HEK293 (cell line): ENCODE results near the gene KCNIP4.

Experiments
- CTCF ChIA-PET: fragments of 350-600 bp; formaldehyde crosslinking; extraction: SDS; loops from one replicate; lab custom pipeline; 2021; ENCODE audit warnings: antibody characterized with exemption; lab: Yijun Ruan, JAX
- POLR2A ChIA-PET: fragments of 300-600 bp; formaldehyde crosslinking; extraction: SDS; loops from one replicate; lab custom pipeline; 2020; ENCODE audit warnings: antibody characterized with exemption, inconsistent platforms; lab: Yijun Ruan, JAX
- H3K27ac ChIP-seq: fragments of 200-500 bp; sonication (Bioruptor generic); 2 replicates; pipeline ENCODE4 v1.5.1; 2014; ENCODE audit warnings: low read depth, low read length, control low read depth, inconsistent platforms; ENCODE audit errors: extremely low read depth
- H3K36me3 ChIP-seq, 2 experiments: fragments of 200-500 bp in 1 of 2; sonication (Bioruptor generic) in 1 of 2; 1 replicate in 1 of 2; 2 replicates in 1 of 2; pipeline ENCODE4 v1.5.1; 2014 to 2017; ENCODE audit warnings: inconsistent platforms in 2 of 2, low read length in 2 of 2; ENCODE audit not compliant: control insufficient read depth in 2 of 2, insufficient read depth in 1 of 2
- H3K4me1 ChIP-seq: fragments of 200-500 bp; sonication (Bioruptor generic); 2 replicates; pipeline ENCODE4 v1.5.1; 2014; ENCODE audit warnings: mild to moderate bottlenecking, low read length, inconsistent platforms; ENCODE audit not compliant: control insufficient read depth, insufficient read depth
- H3K4me3 ChIP-seq: 2 replicates; pipeline ENCODE4 v1.5.1; 2011; ENCODE audit warnings: low read depth, mild to moderate bottlenecking, control low read depth, low read length, moderate library complexity
- H3K9me3 ChIP-seq: fragments of 200-500 bp; sonication (Bioruptor generic); 2 replicates; pipeline ENCODE4 v1.5.1; 2014; ENCODE audit warnings: low read depth, low read length, inconsistent platforms; ENCODE audit not compliant: control insufficient read depth, insufficient read depth
- GFI1B ChIP-seq: fragments of 450-650 bp; formaldehyde crosslinking; IDR thresholded peaks from 2 replicates; pipeline ENCODE4 v1.5.1; 2016; ENCODE audit warnings: missing biosample characterization, missing genetic modification characterization
- SETDB1 ChIP-seq: IDR thresholded peaks from one replicate; pipeline ENCODE4 v1.6.1; 2017; ENCODE audit warnings: mild to moderate bottlenecking, low read length, moderate library complexity, mixed read lengths; ENCODE audit not compliant: insufficient read length
- SP7 ChIP-seq: fragments of 450-650 bp; formaldehyde crosslinking; IDR thresholded peaks from 2 replicates; pipeline ENCODE4 v1.5.1; 2016; ENCODE audit warnings: missing biosample characterization, missing genetic modification characterization
- WT1 ChIP-seq: fragments of 450-650 bp; formaldehyde crosslinking; IDR thresholded peaks from 2 replicates; pipeline ENCODE4 v1.5.1; 2016; ENCODE audit warnings: missing biosample characterization, missing genetic modification characterization
- ZEB2 ChIP-seq: fragments of 450-650 bp; formaldehyde crosslinking; IDR thresholded peaks from 2 replicates; pipeline ENCODE4 v1.5.1; 2016; ENCODE audit warnings: missing biosample characterization, missing genetic modification characterization
- ZIC2 ChIP-seq: fragments of 450-650 bp; formaldehyde crosslinking; IDR thresholded peaks from 2 replicates; pipeline ENCODE4 v1.5.1; 2016; ENCODE audit warnings: missing biosample characterization, missing genetic modification characterization
- ZNF18 ChIP-seq: fragments of 450-650 bp; formaldehyde crosslinking; IDR thresholded peaks from 2 replicates; pipeline ENCODE4 v1.5.1; 2016; ENCODE audit warnings: missing biosample characterization, missing genetic modification characterization
- ZNF2 ChIP-seq: fragments of 450-650 bp; formaldehyde crosslinking; IDR thresholded peaks from 2 replicates; pipeline ENCODE4 v1.5.1; 2016; ENCODE audit warnings: missing biosample characterization, missing genetic modification characterization
- ZNF23 ChIP-seq: fragments of 450-650 bp; formaldehyde crosslinking; IDR thresholded peaks from 2 replicates; pipeline ENCODE4 v1.5.1; 2016; ENCODE audit warnings: missing biosample characterization, missing genetic modification characterization, borderline replicate concordance
- ZNF239 ChIP-seq: fragments of 450-650 bp; formaldehyde crosslinking; IDR thresholded peaks from 2 replicates; pipeline ENCODE4 v1.5.1; 2016; ENCODE audit warnings: missing biosample characterization, missing genetic modification characterization
- ZNF362 ChIP-seq: fragments of 450-650 bp; formaldehyde crosslinking; IDR thresholded peaks from 2 replicates; pipeline ENCODE4 v1.5.1; 2016; ENCODE audit warnings: missing biosample characterization, missing genetic modification characterization
- ZNF488 ChIP-seq: fragments of 450-650 bp; formaldehyde crosslinking; IDR thresholded peaks from 2 replicates; pipeline ENCODE4 v1.5.1; 2016; ENCODE audit warnings: missing biosample characterization, missing genetic modification characterization
- ZNF558 ChIP-seq: fragments of 450-650 bp; formaldehyde crosslinking; IDR thresholded peaks from 2 replicates; pipeline ENCODE4 v1.5.1; 2016; ENCODE audit warnings: missing biosample characterization, missing genetic modification characterization
- ZNF580 ChIP-seq: fragments of 450-650 bp; formaldehyde crosslinking; IDR thresholded peaks from 2 replicates; pipeline ENCODE4 v1.5.1; 2016; ENCODE audit warnings: missing biosample characterization, missing genetic modification characterization
- ZNF76 ChIP-seq: fragments of 450-650 bp; formaldehyde crosslinking; IDR thresholded peaks from 2 replicates; pipeline ENCODE4; 2016; ENCODE audit warnings: low read depth, missing biosample characterization, missing genetic modification characterization, borderline replicate concordance

Gene KCNIP4

GRCh38 chr4:20983763-20984575, 964.6 kb downstream of the KCNIP4 start:
- no peak overlapping the region for H3K4me3 ChIP-seq
- H3K27ac ChIP-seq: no peak overlapping the region
- no peaks in the 10 kb centered on the region for H3K36me3 ChIP-seq
- no peak for TF ChIP-seq ZNF2
- no peak for TF ChIP-seq SETDB1
- TF ChIP-seq ZNF362: no peak
- H3K9me3 ChIP-seq: no peaks in the 10 kb centered on the region
- no peaks in the 10 kb centered on the region for H3K4me1 ChIP-seq
- ChIA-PET POLR2A (no interaction called here), CTCF (interaction anchor here (0.6 kb wide), 1 partner anchor 213 kb away, joined by 6 read pairs; no protein-coding TSS in a partner anchor)

- TF ChIP-seq ZNF239 (tag by site-specific recombination): no peak
- CTCF ChIA-PET: no interaction called here
- no peaks in the 10 kb centered on the region for H3K36me3 ChIP-seq
- H3K4me1 ChIP-seq: no peaks in the 10 kb centered on the region
- no peak overlapping the region for H3K4me3 ChIP-seq
- POLR2A ChIA-PET: no interaction called here
- no peaks in the 10 kb centered on the region for H3K9me3 ChIP-seq
- no peak overlapping the region for H3K27ac ChIP-seq
Measured at GRCh38 chr4:20982544-20982943, 966.0 kb downstream of the KCNIP4 start.

- H3K27ac ChIP-seq: no peak overlapping the region
- no peak for TF ChIP-seq ZNF558 (tag by site-specific recombination)
- no peak for TF ChIP-seq ZNF18 (tag by site-specific recombination)
- no peak for TF ChIP-seq ZIC2
- TF ChIP-seq ZEB2 (tag by site-specific recombination): no peak
- no peak for TF ChIP-seq ZNF580 (tag by site-specific recombination)
- no peak for TF ChIP-seq ZNF488 (tag by site-specific recombination)
- TF ChIP-seq WT1 (tag by site-specific recombination): no peak
- CTCF ChIA-PET: no interaction called here
- H3K4me3 ChIP-seq: no peak overlapping the region
- H3K9me3 ChIP-seq: no peaks in the 10 kb centered on the region
- H3K36me3 ChIP-seq: no peaks in the 10 kb centered on the region
- no peaks in the 10 kb centered on the region for H3K4me1 ChIP-seq
- POLR2A ChIA-PET: no interaction called here
Measured at GRCh38 chr4:20960291-20960690, 988.3 kb downstream of the KCNIP4 start.

GRCh38 chr4:20954541-20954940, 994.0 kb downstream of the KCNIP4 start:
- TF ChIP-seq SP7 (tag by site-specific recombination): no peak
- TF ChIP-seq GFI1B (tag by site-specific recombination): no peak
- TF ChIP-seq ZNF23 (tag by site-specific recombination): no peak
- TF ChIP-seq ZNF580 (tag by site-specific recombination): no peak
- TF ChIP-seq ZNF76 (tag by site-specific recombination): no peak
- TF ChIP-seq, all 188 proteins: peak for 0
- Histone ChIP-seq H3K9me3 (no peaks in the 10 kb centered on the region), H3K4me3 (no peak overlapping the region), H3K4me1 (no peaks in the 10 kb centered on the region), H3K27ac (no peak overlapping the region), H3K36me3 (no peaks in the 10 kb centered on the region)
- ChIA-PET CTCF (no interaction called here), POLR2A (no interaction called here)
